ENCODE measurements around the gene MIDN.
"Not testable (repeated sequence)": the region's sequence is repeated elsewhere in the genome, so short reads cannot be mapped to it uniquely, and the experiment has no call there.

GRCh38 chr19:1305354-1305753, 57.0 kb downstream of the MIDN start:
- not testable (repeated sequence) for TF ChIP-seq POLR2A, EP300 (IDR thresholded peaks at IDR 0.05)
- TF ChIP-seq, protein P1, sequence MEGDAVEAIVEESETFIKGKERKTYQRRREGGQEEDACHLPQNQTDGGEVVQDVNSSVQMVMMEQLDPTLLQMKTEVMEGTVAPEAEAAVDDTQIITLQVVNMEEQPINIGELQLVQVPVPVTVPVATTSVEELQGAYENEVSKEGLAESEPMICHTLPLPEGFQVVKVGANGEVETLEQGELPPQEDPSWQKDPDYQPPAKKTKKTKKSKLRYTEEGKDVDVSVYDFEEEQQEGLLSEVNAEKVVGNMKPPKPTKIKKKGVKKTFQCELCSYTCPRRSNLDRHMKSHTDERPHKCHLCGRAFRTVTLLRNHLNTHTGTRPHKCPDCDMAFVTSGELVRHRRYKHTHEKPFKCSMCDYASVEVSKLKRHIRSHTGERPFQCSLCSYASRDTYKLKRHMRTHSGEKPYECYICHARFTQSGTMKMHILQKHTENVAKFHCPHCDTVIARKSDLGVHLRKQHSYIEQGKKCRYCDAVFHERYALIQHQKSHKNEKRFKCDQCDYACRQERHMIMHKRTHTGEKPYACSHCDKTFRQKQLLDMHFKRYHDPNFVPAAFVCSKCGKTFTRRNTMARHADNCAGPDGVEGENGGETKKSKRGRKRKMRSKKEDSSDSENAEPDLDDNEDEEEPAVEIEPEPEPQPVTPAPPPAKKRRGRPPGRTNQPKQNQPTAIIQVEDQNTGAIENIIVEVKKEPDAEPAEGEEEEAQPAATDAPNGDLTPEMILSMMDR (IDR thresholded peaks at IDR 0.05): not testable (repeated sequence)

Data from upper lobe of left lung (tissue), 4 donors.